Measurements from ENCODE around the gene GTF2H4.

Gene GTF2H4

DNA sequence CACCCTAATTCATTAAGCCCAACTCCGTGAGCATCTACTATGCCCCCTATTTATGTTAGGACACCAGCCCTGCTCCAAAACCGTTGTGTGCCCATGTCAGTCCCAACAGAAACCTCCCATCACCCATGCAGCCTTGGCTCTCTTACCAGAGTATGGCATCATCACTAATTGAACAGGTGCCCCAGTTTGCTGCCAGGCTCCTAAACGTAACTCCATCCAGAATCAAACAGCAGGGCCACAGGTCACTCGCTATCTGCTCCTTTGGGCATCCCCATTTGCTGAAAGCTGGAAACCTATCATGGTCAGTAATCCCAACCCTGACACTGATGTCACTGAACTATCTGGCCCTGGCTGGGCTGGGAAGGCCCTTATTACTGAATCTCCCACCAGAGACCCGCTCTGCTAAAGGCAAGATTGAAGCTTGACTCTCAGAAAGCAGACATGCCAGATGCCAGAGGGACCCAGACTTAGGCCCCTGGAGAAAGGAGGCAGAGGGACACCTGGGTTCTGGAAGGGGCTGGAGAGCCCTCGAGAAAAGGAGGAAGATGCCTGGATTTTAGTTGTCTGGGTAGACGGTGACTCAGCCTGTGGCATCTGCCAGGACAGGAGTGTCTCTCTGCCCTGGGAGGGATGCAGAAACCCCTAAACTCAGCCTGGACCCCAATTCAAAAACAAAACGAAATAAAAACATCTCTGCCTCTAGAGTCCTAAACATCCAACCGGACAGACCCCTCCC, 46.8 kb downstream of the GTF2H4 start:
- no peak for DNase-seq (ENCODE audit: low spot score)

DNA sequence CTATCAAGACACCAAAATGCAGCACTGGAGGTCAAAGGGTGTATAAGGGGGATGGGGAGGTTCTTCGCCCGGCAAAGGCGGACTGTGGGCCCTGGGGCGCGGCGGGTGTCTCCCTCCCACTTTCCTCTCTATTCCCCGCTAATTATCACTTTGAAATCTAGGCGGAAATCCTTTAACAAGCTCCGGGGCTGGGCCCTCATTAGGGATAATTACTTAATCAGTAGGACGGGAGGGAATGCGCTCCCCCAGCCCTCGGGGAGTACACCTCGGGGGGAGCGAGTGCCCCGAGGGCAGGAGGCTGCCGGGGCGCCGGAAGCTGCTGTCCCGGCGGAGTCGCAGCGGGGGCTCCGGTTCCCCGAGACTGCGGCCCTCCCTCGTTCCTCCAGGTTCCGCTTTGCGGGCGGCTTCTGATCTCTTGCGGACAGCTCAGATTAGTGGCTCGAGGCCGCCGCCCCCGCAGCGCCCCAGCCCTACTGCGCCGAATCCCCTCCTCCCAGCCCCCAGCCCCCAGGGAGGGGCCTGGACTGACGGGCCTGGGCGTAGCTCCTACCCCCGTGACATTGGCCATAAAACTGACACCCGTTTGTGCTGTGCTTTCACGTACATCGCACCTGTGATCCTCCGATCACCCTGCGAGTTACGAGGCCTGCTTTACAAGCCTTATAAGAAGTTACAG, 47.5 kb downstream of the GTF2H4 start:
- DNase-seq (ENCODE audit: low spot score) = no peak

DNA sequence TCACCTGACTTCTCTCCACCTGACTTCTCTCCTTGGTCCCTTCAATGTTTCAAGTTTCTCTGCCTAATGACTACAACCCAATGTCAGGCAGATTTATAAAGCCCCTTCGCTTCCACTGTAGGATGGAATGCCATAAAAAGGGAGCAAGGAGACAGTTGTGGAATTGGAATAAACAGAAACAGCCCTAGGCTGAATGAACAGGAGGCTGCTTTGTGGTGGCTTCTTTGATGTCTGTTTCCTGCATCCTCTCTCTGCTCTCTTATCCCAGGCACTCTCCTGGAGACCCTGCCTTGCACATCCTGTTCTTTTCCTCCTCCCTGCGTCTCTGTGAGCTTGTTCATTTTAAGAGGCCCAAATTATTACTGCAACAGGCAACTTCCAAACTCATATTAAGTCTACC, 49.7 kb downstream of the GTF2H4 start:
- DNase-seq (ENCODE audit: low spot score) = no peak

DNA sequence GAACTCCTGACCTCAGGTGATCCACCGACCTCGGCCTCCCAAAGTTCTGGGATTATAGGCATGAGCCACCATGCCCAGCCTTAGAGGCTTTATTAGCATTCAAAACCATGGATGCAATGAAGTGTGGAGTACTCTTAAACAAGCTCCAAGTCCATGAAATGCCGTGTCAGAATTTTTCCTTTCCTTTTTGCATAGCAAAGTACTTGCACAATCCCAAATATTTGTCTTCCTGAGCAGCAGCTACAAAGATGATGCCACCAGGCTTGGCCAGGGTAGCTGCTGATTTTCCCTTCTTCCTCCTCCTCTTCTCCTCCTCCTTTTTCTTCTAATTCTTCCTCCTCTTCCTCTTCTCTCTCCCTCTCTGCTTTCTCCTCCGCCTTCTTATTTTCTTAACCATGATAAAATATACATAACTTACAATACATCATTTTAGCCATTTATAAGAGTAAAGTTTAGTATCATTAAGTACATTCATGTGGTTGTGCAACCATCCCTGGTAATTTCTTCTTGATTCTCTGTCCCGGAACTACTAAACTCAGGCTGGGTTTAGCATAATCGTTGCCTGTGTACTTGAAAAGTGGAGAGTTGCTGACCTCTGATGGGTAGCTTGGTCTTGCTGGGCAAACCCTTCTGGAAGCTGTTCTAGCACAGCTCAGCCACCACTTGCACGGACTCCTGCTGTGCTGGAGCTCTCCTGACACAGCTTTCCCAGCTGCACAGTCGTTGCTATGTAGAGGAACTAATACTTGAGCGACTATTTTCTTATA, 53.1 kb downstream of the GTF2H4 start:
- DNase-seq (ENCODE audit: low spot score) = no peak

DNA sequence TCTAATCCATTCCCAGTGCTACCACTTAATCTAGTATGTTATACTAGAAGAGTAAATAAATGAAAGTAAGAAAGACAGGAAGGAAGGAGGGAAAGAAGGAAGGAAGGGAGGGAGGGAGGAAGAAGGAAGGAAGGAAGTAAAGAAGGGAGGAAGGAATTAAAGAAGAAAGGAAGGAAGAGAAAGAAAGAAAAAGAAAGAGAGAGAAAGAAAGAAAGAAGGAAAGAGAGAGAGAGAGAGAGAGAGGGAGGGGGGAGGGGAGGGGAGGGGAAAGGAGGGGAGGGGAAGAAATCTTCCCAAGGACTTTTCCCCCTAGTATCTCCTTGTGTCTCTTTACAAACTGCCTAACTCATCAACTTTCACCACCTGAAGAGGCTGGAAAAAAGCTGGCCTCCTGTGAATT, 54.7 kb downstream of the GTF2H4 start:
- no peak for DNase-seq (ENCODE audit: low spot score)

DNA sequence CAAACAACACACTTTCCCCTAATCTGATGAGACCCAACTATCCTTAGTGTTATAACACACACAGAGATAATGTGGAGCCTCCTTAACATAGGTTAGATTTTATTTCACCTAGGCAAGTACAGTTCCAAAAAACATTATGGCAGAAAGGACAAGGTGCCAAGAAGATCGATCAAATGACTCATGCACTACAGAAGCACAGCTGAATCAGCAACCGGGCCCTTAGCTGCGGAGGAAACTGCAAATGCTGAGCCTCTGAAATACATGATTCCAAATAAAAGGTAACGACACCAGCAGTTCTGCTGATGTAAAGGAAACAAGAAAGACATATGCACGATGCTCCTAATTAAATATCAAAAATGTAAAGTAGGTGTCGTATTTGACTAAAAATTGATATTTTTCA, 55.6 kb downstream of the GTF2H4 start:
- no peak for DNase-seq (ENCODE audit: low spot score)

Small RNA genes lying within 50 kb of the gene (small RNA-seq; reads per million reads assigned to genes)
- 0 reads per million in 2 experiments for gene RF00019

Measured in SK-N-DZ (cell line).